Activated CD8-positive, alpha-beta T cell treated with anti-CD3 and anti-CD28 coated beads for 36 hours (primary cell): ENCODE data around the gene ARMC9. TPM values are rescaled to one million over a fixed set of nuclear protein-coding genes. Genes with fewer than 3 reads are reported as not detected.
A peak's percentile ranks its signal among the peaks of the same experiment; 100 is the strongest.
"Not testable (repeated sequence)": the region's sequence is repeated elsewhere in the genome, so short reads cannot be mapped to it uniquely, and the experiment has no call there.

Experiments used
- ATAC-seq: fragments of 200-7000 bp; cut with Tn5 transposase; one replicate; pipeline ENCODE4 v1.10.0; 2021; ENCODE audit warnings: mild to moderate bottlenecking, moderate library complexity
- CTCF ChIA-PET: fragments of 350-600 bp; sonication (Branson Sonifier 250); formaldehyde crosslinking; loops from one replicate; lab custom pipeline; 2021; ENCODE audit warnings: antibody characterized with exemption; lab: Charles Lee
- POLR2A ChIA-PET: fragments of 350-600 bp; sonication (Branson Sonifier 250); formaldehyde crosslinking; loops from one replicate; lab custom pipeline; 2021; ENCODE audit warnings: antibody characterized with exemption; lab: Charles Lee
- DNase-seq: peaks from one replicate; pipeline ENCODE4 v3.0.0-alpha.2; 2020
- H3K27ac Mint-ChIP-seq: one replicate; pipeline ENCODE4 v1.8.0; 2021; ENCODE audit warnings: mild to moderate bottlenecking, mixed read lengths
- H3K27me3 Mint-ChIP-seq: one replicate; pipeline ENCODE4 v1.8.0; 2021; ENCODE audit warnings: mixed read lengths
- H3K36me3 Mint-ChIP-seq: one replicate; pipeline ENCODE4 v1.8.0; 2021; ENCODE audit warnings: low read depth, mixed read lengths
- H3K4me1 Mint-ChIP-seq: one replicate; pipeline ENCODE4 v1.8.0; 2021; ENCODE audit warnings: low read depth, mixed read lengths
- H3K4me3 Mint-ChIP-seq: one replicate; pipeline ENCODE4 v1.8.0; 2021; ENCODE audit warnings: mild to moderate bottlenecking, moderate library complexity, mixed read lengths
- H3K9me3 Mint-ChIP-seq: one replicate; pipeline ENCODE4 v1.8.0; 2021; ENCODE audit warnings: mixed read lengths
- CTCF ChIP-seq: fragments of 200-600 bp; IDR thresholded peaks from one replicate; pipeline ENCODE4 v1.8.0; 2022; ENCODE audit warnings: antibody characterized with exemption, mild to moderate bottlenecking
- intact Hi-C: fragments of 100-400 bp; cut with micrococcal nuclease; formaldehyde crosslinking; loops from one replicate; pipeline ENCODE4 v1.10.0; 2022
- total RNA-seq, 2 experiments: library from RNA; stranded (reverse); gene quantifications; one replicate each; pipeline ENCODE4 v1.2.3, GENCODE V29; 2021

Gene ARMC9
- total RNA-seq, 2 experiments from 2014 or later, result 2.0 to 2.2 TPM

- H3K9me3 Mint-ChIP-seq, result not testable (repeated sequence)
These were observed 207.4 kb downstream of the ARMC9 start for GRCh38 chr2:231405601-231406367.

GRCh38 chr2:231407686-231408085 lies 209.3 kb downstream of the ARMC9 start:
- H3K36me3 Mint-ChIP-seq, ATAC-seq, DNase-seq, H3K4me3 Mint-ChIP-seq, intact Hi-C loops, H3K27ac Mint-ChIP-seq: not testable (repeated sequence)
- Mint-ChIP-seq H3K4me1 (peaks cover 24% of the 10 kb centered on the region), H3K9me3 (peaks cover 13% of the 10 kb centered on the region), H3K27me3 (peaks cover 14% of the 10 kb centered on the region)
- POLR2A ChIA-PET, result interaction anchor here (1.2 to 1.6 kb wide), 2 partner anchors 11 to 44 kb away, joined by 3 read pairs; no protein-coding TSS in a partner anchor
- CTCF ChIA-PET, result interaction anchor here (1.1 to 4.8 kb wide), 4 partner anchors 44 to 304 kb away, joined by 3 to 36 read pairs (median 4); no protein-coding TSS in a partner anchor

More at GRCh38 chr2:231405601-231406367, 207.4 kb downstream of the ARMC9 start:
- DNase-seq (peak; percentile 77), ATAC-seq (peak; percentile 81)
- POLR2A ChIA-PET, result interaction anchor here (0.7 to 1.4 kb wide), 4 partner anchors 9 to 208 kb away, joined by 3 to 5 read pairs (median 4); no protein-coding TSS in a partner anchor
- peak overlapping the region; percentile 44 for H3K4me3 Mint-ChIP-seq
- H3K27ac Mint-ChIP-seq, result peak overlapping the region; percentile 68
- H3K36me3 Mint-ChIP-seq, intact Hi-C loops, H3K27me3 Mint-ChIP-seq: not testable (repeated sequence)
- H3K4me1 Mint-ChIP-seq, result peaks cover 18% of the 10 kb centered on the region
- CTCF ChIA-PET, result interaction anchor here (0.6 to 4.8 kb wide), 27 partner anchors 8 to 358 kb away, joined by 3 to 36 read pairs (median 3); partner anchors contain the start of gene B3GNT7
- TF ChIP-seq CTCF, result peak; percentile 70

- H3K36me3 Mint-ChIP-seq, H3K27ac Mint-ChIP-seq, POLR2A ChIA-PET, ATAC-seq, H3K4me3 Mint-ChIP-seq, DNase-seq, intact Hi-C loops: not testable (repeated sequence)
- H3K27me3 Mint-ChIP-seq, result peaks cover 17% of the 10 kb centered on the region
- H3K4me1 Mint-ChIP-seq, result peaks cover 24% of the 10 kb centered on the region
- CTCF ChIA-PET, result interaction anchor here (1.1 to 4.8 kb wide), 3 partner anchors 8 to 181 kb away, joined by 3 to 36 read pairs (median 5); no protein-coding TSS in a partner anchor
- peaks cover 13% of the 10 kb centered on the region for H3K9me3 Mint-ChIP-seq
These were observed 209.9 kb downstream of the ARMC9 start for GRCh38 chr2:231408304-231408703.

GRCh38 chr2:231409776-231410175 lies 211.3 kb downstream of the ARMC9 start:
- H3K4me1 Mint-ChIP-seq, result peaks cover 24% of the 10 kb centered on the region
- DNase-seq (no peak), ATAC-seq (no peak)
- intact Hi-C loops, result loop anchor here (5.0 to 10.0 kb wide), 2 partner anchors 115 to 182 kb away; no protein-coding TSS in a partner anchor
- H3K9me3 Mint-ChIP-seq, result peaks cover 13% of the 10 kb centered on the region
- no peak for TF ChIP-seq CTCF
- POLR2A ChIA-PET, result no interaction called here
- H3K4me3 Mint-ChIP-seq, result no peak overlapping the region
- H3K27me3 Mint-ChIP-seq, result peaks cover 25% of the 10 kb centered on the region
- H3K27ac Mint-ChIP-seq, result no peak overlapping the region
- CTCF ChIA-PET, result interaction anchor here (0.8 to 1.8 kb wide), 3 partner anchors 10 to 183 kb away, joined by 4 to 6 read pairs (median 5); no protein-coding TSS in a partner anchor
- H3K36me3 Mint-ChIP-seq, result peaks cover 2% of the 10 kb centered on the region

GRCh38 chr2:231410293-231411004 lies 212.0 kb downstream of the ARMC9 start:
- H3K27ac Mint-ChIP-seq, result no peak overlapping the region
- TF ChIP-seq CTCF, result peak; percentile 59
- ATAC-seq (no peak), DNase-seq (peak; percentile 28)
- H3K27me3 Mint-ChIP-seq, result peaks cover 25% of the 10 kb centered on the region
- H3K4me3 Mint-ChIP-seq, result no peak overlapping the region
- intact Hi-C loops, result loop anchor here (5.0 to 10.0 kb wide), 2 partner anchors 116 to 183 kb away; no protein-coding TSS in a partner anchor
- POLR2A ChIA-PET, result interaction anchor here (2.5 kb wide), 1 partner anchor 43 kb away, joined by 9 read pairs; no protein-coding TSS in a partner anchor
- CTCF ChIA-PET, result interaction anchor here (0.6 to 3.4 kb wide), 12 partner anchors 10 to 307 kb away, joined by 3 to 29 read pairs (median 4); no protein-coding TSS in a partner anchor
- peaks cover 13% of the 10 kb centered on the region for H3K9me3 Mint-ChIP-seq
- peaks cover 18% of the 10 kb centered on the region for H3K4me1 Mint-ChIP-seq
- peaks cover 2% of the 10 kb centered on the region for H3K36me3 Mint-ChIP-seq
